Measurements from ENCODE around the gene SORBS1.

GRCh38 chr10:95356190-95356955 is 204.8 kb downstream of the SORBS1 start:
- no peak for TF ChIP-seq CTCF (IDR thresholded peaks at IDR 0.05)
- no peak for TF ChIP-seq ZNF232 (CRISPR knock-in tag; IDR thresholded peaks at IDR 0.05)
- no peak for TF ChIP-seq TP53 (CRISPR knock-in tag; IDR thresholded peaks at IDR 0.05)
- TF ChIP-seq ESRRA (CRISPR knock-in tag; IDR thresholded peaks at IDR 0.05; ENCODE audit: borderline replicate concordance), result no peak

All from WTC11 (cell line).